ENCODE data around the gene KRT6C.

Gene KRT6C

GRCh38 chr12:52423661-52424500, 49.7 kb downstream of the KRT6C start (continued):
- TF ChIP-seq, protein P1, sequence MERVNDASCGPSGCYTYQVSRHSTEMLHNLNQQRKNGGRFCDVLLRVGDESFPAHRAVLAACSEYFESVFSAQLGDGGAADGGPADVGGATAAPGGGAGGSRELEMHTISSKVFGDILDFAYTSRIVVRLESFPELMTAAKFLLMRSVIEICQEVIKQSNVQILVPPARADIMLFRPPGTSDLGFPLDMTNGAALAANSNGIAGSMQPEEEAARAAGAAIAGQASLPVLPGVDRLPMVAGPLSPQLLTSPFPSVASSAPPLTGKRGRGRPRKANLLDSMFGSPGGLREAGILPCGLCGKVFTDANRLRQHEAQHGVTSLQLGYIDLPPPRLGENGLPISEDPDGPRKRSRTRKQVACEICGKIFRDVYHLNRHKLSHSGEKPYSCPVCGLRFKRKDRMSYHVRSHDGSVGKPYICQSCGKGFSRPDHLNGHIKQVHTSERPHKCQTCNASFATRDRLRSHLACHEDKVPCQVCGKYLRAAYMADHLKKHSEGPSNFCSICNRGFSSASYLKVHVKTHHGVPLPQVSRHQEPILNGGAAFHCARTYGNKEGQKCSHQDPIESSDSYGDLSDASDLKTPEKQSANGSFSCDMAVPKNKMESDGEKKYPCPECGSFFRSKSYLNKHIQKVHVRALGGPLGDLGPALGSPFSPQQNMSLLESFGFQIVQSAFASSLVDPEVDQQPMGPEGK (CRISPR knock-in tag; IDR thresholded peaks at IDR 0.05; ENCODE audit: borderline replicate concordance), result no peak
- TF ChIP-seq ZFP3 (CRISPR knock-in tag; IDR thresholded peaks at IDR 0.05) (no peak), ISL1 (CRISPR knock-in tag; IDR thresholded peaks at IDR 0.05) (no peak), ESRRG (CRISPR knock-in tag; IDR thresholded peaks at IDR 0.05) (no peak)

DNA sequence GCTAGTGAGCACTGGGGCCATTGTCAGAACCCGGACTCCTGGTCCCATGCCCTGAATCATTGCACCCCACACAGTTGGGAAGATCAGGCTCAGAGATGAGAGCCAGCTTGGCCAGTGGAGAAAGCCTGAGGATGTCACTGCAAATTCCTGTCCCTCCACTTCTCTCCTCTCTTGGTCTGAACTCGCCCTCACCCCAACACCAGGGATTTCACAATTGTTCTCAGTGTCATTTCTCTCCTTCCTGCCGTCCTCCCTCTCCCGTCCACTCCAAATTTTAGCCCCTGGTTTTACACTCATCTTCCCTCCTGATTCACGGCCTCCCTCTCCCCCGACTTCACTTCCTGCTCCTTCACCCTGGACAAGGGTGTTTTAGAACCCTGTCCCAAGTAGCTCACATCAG, 50.6 kb downstream of the KRT6C start:
- no peak for ATAC-seq
- TF ChIP-seq, protein P1 (CRISPR knock-in tag; IDR thresholded peaks at IDR 0.05; ENCODE audit: borderline replicate concordance), result no peak
- TF ChIP-seq, protein P2, sequence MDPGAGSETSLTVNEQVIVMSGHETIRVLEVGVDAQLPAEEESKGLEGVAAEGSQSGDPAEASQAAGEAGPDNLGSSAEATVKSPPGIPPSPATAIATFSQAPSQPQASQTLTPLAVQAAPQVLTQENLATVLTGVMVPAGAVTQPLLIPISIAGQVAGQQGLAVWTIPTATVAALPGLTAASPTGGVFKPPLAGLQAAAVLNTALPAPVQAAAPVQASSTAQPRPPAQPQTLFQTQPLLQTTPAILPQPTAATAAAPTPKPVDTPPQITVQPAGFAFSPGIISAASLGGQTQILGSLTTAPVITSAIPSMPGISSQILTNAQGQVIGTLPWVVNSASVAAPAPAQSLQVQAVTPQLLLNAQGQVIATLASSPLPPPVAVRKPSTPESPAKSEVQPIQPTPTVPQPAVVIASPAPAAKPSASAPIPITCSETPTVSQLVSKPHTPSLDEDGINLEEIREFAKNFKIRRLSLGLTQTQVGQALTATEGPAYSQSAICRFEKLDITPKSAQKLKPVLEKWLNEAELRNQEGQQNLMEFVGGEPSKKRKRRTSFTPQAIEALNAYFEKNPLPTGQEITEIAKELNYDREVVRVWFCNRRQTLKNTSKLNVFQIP (CRISPR knock-in tag; IDR thresholded peaks at IDR 0.05; ENCODE audit: borderline replicate concordance, low read depth), result no peak
- TF ChIP-seq RARB (CRISPR knock-in tag; IDR thresholded peaks at IDR 0.05) (no peak), TSHZ2 (CRISPR knock-in tag; IDR thresholded peaks at IDR 0.05) (no peak), GLIS3 (CRISPR knock-in tag; IDR thresholded peaks at IDR 0.05) (no peak), SNAI2 (CRISPR knock-in tag; IDR thresholded peaks at IDR 0.05) (no peak), ZNF8 (CRISPR knock-in tag; IDR thresholded peaks at IDR 0.05) (no peak), TOX (CRISPR knock-in tag; IDR thresholded peaks at IDR 0.05; ENCODE audit: borderline replicate concordance) (no peak), ZC3H10 (CRISPR knock-in tag; IDR thresholded peaks at IDR 0.05) (no peak), ISL1 (CRISPR knock-in tag; IDR thresholded peaks at IDR 0.05) (no peak), CREB5 (CRISPR knock-in tag; IDR thresholded peaks at IDR 0.05; ENCODE audit: low read depth) (no peak), ZNF70 (CRISPR knock-in tag; IDR thresholded peaks at IDR 0.05) (no peak), BACH2 (CRISPR knock-in tag; IDR thresholded peaks at IDR 0.05; ENCODE audit: borderline replicate concordance) (no peak)

DNA sequence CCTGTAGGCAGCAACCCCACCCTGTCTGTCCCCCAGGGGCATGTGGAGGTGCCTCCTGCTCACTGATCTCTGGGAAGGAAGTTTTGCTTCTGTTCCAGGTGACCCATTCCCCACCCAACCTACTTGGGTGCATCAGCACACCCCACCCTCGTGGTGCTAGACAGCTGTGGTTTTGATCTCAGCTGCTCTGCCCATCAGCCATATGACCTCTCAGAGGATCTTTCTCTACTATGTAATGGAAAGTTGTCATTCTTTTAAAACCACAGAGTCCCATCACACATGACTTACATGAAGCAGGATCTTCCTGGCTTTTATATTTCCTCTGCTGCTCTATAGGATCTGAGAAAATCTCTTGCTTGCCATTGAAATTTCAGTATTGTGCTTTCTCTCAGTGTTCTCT, 53.9 kb downstream of the KRT6C start:
- ATAC-seq, result no peak
- no peak for TF ChIP-seq ZC3H10 (CRISPR knock-in tag; IDR thresholded peaks at IDR 0.05)
- TF ChIP-seq ZNF8 (CRISPR knock-in tag; IDR thresholded peaks at IDR 0.05), result no peak
- TF ChIP-seq, protein P2 (CRISPR knock-in tag; IDR thresholded peaks at IDR 0.05; ENCODE audit: borderline replicate concordance, low read depth), result no peak
- TF ChIP-seq PPARA (CRISPR knock-in tag; IDR thresholded peaks at IDR 0.05; ENCODE audit: borderline replicate concordance), result no peak
- TF ChIP-seq OSR1 (CRISPR knock-in tag; IDR thresholded peaks at IDR 0.05), result no peak
- no peak for TF ChIP-seq ZNF565 (CRISPR knock-in tag; conservative IDR thresholded peaks at IDR 0.05; ENCODE audit: low read depth)
- no peak for TF ChIP-seq BACH2 (CRISPR knock-in tag; IDR thresholded peaks at IDR 0.05; ENCODE audit: borderline replicate concordance)
- TF ChIP-seq, protein P1 (CRISPR knock-in tag; IDR thresholded peaks at IDR 0.05; ENCODE audit: borderline replicate concordance), result no peak
- TF ChIP-seq TOX (CRISPR knock-in tag; IDR thresholded peaks at IDR 0.05; ENCODE audit: borderline replicate concordance), result no peak
- TF ChIP-seq TCF4 (CRISPR knock-in tag; IDR thresholded peaks at IDR 0.05; ENCODE audit: borderline replicate concordance), result no peak
- no peak for TF ChIP-seq CREB5 (CRISPR knock-in tag; IDR thresholded peaks at IDR 0.05; ENCODE audit: low read depth)
- no peak for TF ChIP-seq ARNTL (CRISPR knock-in tag; IDR thresholded peaks at IDR 0.05; ENCODE audit: borderline replicate concordance, low read depth)
- no peak for TF ChIP-seq ZFP3 (CRISPR knock-in tag; IDR thresholded peaks at IDR 0.05)
- no peak for TF ChIP-seq SNAI2 (CRISPR knock-in tag; IDR thresholded peaks at IDR 0.05)
